AG04449 (cell line): Measurements from ENCODE around the gene AIG1.

ENCODE experiments used
- CTCF ChIA-PET: fragments of 350-600 bp; formaldehyde crosslinking; extraction: SDS; loops from one replicate; lab custom pipeline; 2021; ENCODE audit warnings: antibody characterized with exemption; lab: Yijun Ruan, JAX
- POLR2A ChIA-PET: fragments of 400-600, 350-600 bp; formaldehyde crosslinking; extraction: SDS; loops from one replicate; lab custom pipeline; 2020; ENCODE audit warnings: antibody characterized with exemption, inconsistent platforms; lab: Yijun Ruan, JAX
- DNase-seq: peaks from one replicate; pipeline ENCODE4 v3.0.0-alpha.2; 2010; ENCODE audit warnings: low read depth, low spot score
- H3K4me3 ChIP-seq: 2 replicates; pipeline ENCODE4 v1.5.1; 2011; ENCODE audit warnings: low read depth, mild to moderate bottlenecking, control low read depth, low read length
- CTCF ChIP-seq: IDR thresholded peaks from one replicate; pipeline ENCODE4 v1.5.1; 2011; ENCODE audit warnings: mild to moderate bottlenecking, moderate library complexity, low read length, control low read depth, inconsistent platforms; ENCODE audit not compliant: insufficient read depth; ENCODE audit errors: missing control alignments

The AIG1 gene

GRCh38 chr6:143283887-143284645, 223.4 kb downstream of the AIG1 start:
- no peak for TF ChIP-seq CTCF
- DNase-seq, result no peak
- ChIA-PET POLR2A (no interaction called here), CTCF (no interaction called here)
- H3K4me3 ChIP-seq, result no peak overlapping the region

GRCh38 chr6:143286251-143286795, 225.6 kb downstream of the AIG1 start:
- no peak overlapping the region for H3K4me3 ChIP-seq
- CTCF ChIA-PET, result no interaction called here
- POLR2A ChIA-PET, result no interaction called here
- no peak for TF ChIP-seq CTCF
- DNase-seq, result no peak

- H3K4me3 ChIP-seq, result no peak overlapping the region
- CTCF ChIA-PET, result no interaction called here
- no peak for DNase-seq
- POLR2A ChIA-PET, result no interaction called here
- TF ChIP-seq CTCF, result no peak
Observed at GRCh38 chr6:143288923-143289322, 228.2 kb downstream of the AIG1 start.

GRCh38 chr6:143290206-143290605, 229.5 kb downstream of the AIG1 start:
- TF ChIP-seq CTCF, result no peak
- no peak overlapping the region for H3K4me3 ChIP-seq
- no peak for DNase-seq
- ChIA-PET CTCF (interaction anchor here (0.8 to 0.9 kb wide), 3 partner anchors 10 to 137 kb away, joined by 3 read pairs; no protein-coding TSS in a partner anchor), POLR2A (no interaction called here)

GRCh38 chr6:143293523-143293922, 232.8 kb downstream of the AIG1 start:
- CTCF ChIA-PET, result no interaction called here
- no peak overlapping the region for H3K4me3 ChIP-seq
- DNase-seq, result no peak
- POLR2A ChIA-PET, result no interaction called here
- no peak for TF ChIP-seq CTCF

- TF ChIP-seq CTCF, result no peak
- POLR2A ChIA-PET, result no interaction called here
- CTCF ChIA-PET, result interaction anchor here (1.4 kb wide), 1 partner anchor 15 kb away, joined by 3 read pairs; no protein-coding TSS in a partner anchor
- no peak for DNase-seq
- no peak overlapping the region for H3K4me3 ChIP-seq
Observed at GRCh38 chr6:143294265-143294860, 233.7 kb downstream of the AIG1 start.
